ENCODE results near the gene GFOD1. TPM values are rescaled to one million over a fixed set of nuclear protein-coding genes. Genes with fewer than 3 reads are reported as not detected.
"Not testable (repeated sequence)": the region's sequence is repeated elsewhere in the genome, so short reads cannot be mapped to it uniquely, and the experiment has no call there.

Gene GFOD1
- total RNA-seq, 1 donor from 2014 or later = 2.0 TPM

DNA sequence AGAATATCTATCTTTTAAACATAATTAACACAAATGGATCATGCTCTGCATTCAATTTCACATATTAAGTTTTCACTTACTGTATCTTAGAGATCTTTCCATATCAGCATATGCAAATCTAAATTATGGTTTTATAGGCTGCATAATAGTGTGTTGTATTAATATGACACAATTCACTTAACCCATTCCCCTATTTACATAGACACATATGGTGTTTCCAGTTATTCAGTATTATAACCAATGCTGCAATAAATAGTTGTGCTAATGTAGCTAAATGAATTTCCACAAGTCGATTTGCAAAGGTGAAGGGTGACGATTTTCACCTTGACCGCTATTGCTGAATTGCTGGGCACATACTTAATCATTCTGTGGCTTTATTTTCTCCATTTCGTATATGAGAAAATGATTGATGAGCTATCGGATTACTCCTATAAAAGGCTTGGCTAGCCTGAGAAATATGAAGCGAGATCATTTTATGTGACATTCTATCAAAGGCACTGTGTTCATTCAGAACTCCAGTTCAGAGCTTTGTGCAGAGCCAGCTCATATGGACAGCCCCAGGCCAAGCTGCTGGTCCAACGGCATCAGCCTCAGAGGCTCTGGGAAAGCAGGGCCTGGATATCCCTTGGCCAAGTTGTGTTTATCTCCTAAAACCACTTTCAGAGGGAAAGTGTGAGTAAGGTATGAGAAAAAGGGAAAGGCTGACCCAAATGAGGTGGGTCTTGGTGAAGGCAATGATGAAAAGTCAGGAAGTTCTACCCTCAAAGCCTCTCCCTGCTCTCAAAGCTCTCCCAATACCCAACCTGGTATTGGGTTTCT lies 50.8 kb downstream of the GFOD1 start:
- Mint-ChIP-seq H3K27me3 (ENCODE audit: low read depth) (no peaks in the 10 kb centered on the region), H3K27ac (ENCODE audit: unreplicated experiment) (no peak overlapping the region), H3K4me3 (ENCODE audit: unreplicated experiment) (no peak overlapping the region), H3K36me3 (ENCODE audit: low read depth) (no peaks in the 10 kb centered on the region), H3K9me3 (ENCODE audit: low read depth) (no peaks in the 10 kb centered on the region), H3K4me1 (ENCODE audit: low read depth) (peaks cover 4% of the 10 kb centered on the region)
- TF ChIP-seq, protein P1, sequence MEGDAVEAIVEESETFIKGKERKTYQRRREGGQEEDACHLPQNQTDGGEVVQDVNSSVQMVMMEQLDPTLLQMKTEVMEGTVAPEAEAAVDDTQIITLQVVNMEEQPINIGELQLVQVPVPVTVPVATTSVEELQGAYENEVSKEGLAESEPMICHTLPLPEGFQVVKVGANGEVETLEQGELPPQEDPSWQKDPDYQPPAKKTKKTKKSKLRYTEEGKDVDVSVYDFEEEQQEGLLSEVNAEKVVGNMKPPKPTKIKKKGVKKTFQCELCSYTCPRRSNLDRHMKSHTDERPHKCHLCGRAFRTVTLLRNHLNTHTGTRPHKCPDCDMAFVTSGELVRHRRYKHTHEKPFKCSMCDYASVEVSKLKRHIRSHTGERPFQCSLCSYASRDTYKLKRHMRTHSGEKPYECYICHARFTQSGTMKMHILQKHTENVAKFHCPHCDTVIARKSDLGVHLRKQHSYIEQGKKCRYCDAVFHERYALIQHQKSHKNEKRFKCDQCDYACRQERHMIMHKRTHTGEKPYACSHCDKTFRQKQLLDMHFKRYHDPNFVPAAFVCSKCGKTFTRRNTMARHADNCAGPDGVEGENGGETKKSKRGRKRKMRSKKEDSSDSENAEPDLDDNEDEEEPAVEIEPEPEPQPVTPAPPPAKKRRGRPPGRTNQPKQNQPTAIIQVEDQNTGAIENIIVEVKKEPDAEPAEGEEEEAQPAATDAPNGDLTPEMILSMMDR (IDR thresholded peaks at IDR 0.05) = no peak
- DNase-seq (ENCODE audit: low spot score) = no peak

DNA sequence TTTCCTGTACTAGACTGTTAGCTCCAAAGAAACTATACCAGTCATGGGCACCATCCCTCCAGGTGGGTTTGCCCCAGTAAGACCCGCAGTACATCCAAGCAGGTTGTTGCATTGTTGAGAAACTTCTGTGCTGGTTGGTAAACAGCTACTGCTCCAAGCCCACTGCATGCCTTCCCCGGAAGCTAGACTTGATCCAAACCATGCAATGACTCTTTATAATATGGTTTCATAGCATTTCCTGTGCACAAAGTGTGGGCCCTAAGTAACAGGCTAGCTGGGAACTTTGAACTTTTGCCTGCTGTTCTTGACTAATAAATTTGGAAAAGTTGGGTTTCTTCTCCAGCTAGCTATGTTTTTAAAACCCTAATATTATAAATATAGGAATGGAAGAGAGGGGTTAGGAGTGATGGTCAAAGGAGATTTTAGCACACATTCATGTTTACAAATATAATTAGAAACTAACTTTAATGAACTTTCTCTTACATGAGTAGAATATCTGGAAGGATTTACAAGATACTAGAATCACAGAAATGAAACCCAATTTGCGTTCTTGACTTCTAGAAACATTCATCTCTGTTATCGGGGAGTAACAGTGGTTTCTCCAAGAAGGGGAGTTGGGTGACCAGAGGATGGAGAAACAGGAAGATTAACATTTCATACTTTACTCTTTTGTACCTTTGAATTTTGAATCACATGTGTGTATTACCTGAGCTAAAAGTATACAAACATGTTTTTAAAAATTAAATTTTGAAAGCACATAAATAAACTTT lies 51.7 kb downstream of the GFOD1 start:
- H3K36me3 Mint-ChIP-seq (ENCODE audit: low read depth) = no peaks in the 10 kb centered on the region
- no peak overlapping the region for H3K27ac Mint-ChIP-seq (ENCODE audit: unreplicated experiment)
- no peaks in the 10 kb centered on the region for H3K27me3 Mint-ChIP-seq (ENCODE audit: low read depth)
- H3K4me1 Mint-ChIP-seq (ENCODE audit: low read depth) = peaks cover 4% of the 10 kb centered on the region
- H3K9me3 Mint-ChIP-seq (ENCODE audit: low read depth) = no peaks in the 10 kb centered on the region
- no peak overlapping the region for H3K4me3 Mint-ChIP-seq (ENCODE audit: unreplicated experiment)
- TF ChIP-seq, protein P1 (IDR thresholded peaks at IDR 0.05) = no peak
- DNase-seq (ENCODE audit: low spot score) = no peak

DNA sequence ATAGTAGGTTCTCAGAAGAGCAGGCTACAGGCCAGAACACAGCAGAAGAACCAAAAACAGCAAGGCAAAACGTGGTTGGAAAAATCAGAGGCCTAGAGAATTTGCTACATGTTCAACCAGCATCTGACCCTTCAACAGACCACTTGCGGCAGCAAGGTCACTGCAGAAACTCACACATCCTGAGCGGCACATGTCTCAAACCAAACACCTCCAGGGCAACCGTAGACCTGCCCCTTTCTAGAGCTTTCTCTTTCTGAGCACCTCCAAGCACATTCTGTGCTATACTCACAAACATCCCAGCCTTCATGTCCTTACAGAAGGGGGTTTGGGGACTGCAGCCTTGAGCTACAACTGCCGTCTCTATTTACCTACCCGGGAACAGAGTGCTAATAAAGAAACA lies 52.6 kb downstream of the GFOD1 start:
- no peaks in the 10 kb centered on the region for H3K27me3 Mint-ChIP-seq (ENCODE audit: low read depth)
- no peak overlapping the region for H3K27ac Mint-ChIP-seq (ENCODE audit: unreplicated experiment)
- no peaks in the 10 kb centered on the region for H3K36me3 Mint-ChIP-seq (ENCODE audit: low read depth)
- H3K4me3 Mint-ChIP-seq (ENCODE audit: unreplicated experiment) = no peak overlapping the region
- no peak for DNase-seq (ENCODE audit: low spot score)
- no peaks in the 10 kb centered on the region for H3K9me3 Mint-ChIP-seq (ENCODE audit: low read depth)
- H3K4me1 Mint-ChIP-seq (ENCODE audit: low read depth) = peaks cover 4% of the 10 kb centered on the region
- TF ChIP-seq, protein P1 (IDR thresholded peaks at IDR 0.05) = no peak

DNA sequence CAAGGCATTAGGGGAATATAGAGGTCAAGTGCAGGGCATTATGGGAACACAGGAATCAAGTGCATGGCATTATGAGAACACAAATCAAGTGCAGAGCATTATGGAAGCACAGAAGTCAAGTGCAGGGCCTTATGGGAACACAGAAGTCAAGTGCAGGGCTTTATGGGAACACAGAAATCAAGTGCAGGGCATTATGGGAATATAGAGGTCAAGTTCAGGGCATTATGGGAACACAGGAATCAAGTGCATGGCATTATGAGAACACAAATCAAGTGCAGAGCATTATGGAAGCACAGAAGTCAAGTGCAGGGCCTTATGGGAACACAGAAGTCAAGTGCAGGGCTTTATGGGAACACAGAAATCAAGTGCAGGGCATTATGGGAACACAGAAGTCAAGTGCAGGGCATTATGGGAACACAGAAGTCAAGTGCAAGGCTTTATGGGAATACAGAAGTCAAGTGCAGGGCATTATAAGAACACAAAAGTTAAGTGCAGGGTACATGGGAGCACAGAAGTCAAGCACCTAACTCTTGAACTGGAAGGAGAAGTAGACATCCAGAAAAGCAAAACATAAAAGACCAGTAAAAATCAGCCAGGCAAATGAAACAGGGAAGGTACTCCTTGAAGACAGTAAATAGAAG lies 53.1 kb downstream of the GFOD1 start:
- not testable (repeated sequence) for H3K9me3 Mint-ChIP-seq (ENCODE audit: low read depth)

DNA sequence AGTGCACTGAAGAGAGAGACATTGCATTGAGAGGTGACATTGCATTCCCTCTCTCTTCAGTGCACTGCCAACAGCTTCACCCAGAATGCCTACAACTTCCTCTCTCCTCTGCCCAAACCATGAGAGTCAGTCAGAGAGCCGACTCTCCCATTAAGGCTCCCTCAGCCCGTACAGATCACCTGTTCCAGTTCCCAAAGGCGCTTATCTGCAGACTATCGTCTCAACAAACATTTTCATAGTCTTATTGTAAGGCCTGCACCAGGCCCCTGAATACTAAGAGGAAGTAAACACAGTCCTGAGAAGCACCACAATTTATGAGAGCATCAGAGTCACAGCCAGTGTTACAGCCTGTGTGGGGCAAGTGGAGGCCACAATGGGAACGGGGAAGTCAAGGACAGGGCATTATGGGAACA lies 53.7 kb downstream of the GFOD1 start:
- no peaks in the 10 kb centered on the region for H3K36me3 Mint-ChIP-seq (ENCODE audit: low read depth)
- H3K27me3 Mint-ChIP-seq (ENCODE audit: low read depth) = no peaks in the 10 kb centered on the region
- H3K4me1 Mint-ChIP-seq (ENCODE audit: low read depth) = peaks cover 4% of the 10 kb centered on the region
- no peak overlapping the region for H3K27ac Mint-ChIP-seq (ENCODE audit: unreplicated experiment)
- TF ChIP-seq, protein P1 (IDR thresholded peaks at IDR 0.05) = no peak
- H3K9me3 Mint-ChIP-seq (ENCODE audit: low read depth) = no peaks in the 10 kb centered on the region
- H3K4me3 Mint-ChIP-seq (ENCODE audit: unreplicated experiment) = no peak overlapping the region
- DNase-seq (ENCODE audit: low spot score) = no peak

More for the DNA sequence above, 53.1 kb downstream of the GFOD1 start:
- not testable (repeated sequence) for H3K27ac Mint-ChIP-seq (ENCODE audit: unreplicated experiment); H3K4me1 Mint-ChIP-seq (ENCODE audit: low read depth); H3K36me3 Mint-ChIP-seq (ENCODE audit: low read depth); H3K4me3 Mint-ChIP-seq (ENCODE audit: unreplicated experiment); DNase-seq (ENCODE audit: low spot score); H3K27me3 Mint-ChIP-seq (ENCODE audit: low read depth)

All from chondrocyte (in vitro differentiated cells).